ENCODE data around the gene SPC24.
"Not testable (repeated sequence)": the region's sequence is repeated elsewhere in the genome, so short reads cannot be mapped to it uniquely, and the experiment has no call there.

SPC24 gene

DNA sequence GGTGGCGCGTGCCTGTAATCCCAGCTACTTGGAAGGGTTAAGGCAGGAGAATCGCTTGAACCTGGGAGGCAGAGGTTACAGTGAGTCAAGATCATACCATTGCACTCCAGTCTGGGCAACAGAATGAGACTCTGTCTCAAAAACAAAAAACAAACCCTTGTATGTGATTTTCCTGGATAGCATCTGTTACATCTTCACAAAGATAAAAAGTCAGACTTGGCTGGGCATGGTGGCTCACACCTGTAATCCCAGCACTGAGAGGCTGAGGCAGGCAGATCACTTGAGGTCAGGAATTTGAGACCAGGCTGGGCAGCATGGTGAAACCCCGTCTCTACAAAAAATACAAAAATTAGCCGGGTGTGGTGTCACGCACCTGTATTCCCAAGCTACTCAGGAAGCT lies 58.2 kb downstream of the SPC24 start:
- DNase-seq (ENCODE audit: low read depth in 2 of 2): not testable (repeated sequence)

DNA sequence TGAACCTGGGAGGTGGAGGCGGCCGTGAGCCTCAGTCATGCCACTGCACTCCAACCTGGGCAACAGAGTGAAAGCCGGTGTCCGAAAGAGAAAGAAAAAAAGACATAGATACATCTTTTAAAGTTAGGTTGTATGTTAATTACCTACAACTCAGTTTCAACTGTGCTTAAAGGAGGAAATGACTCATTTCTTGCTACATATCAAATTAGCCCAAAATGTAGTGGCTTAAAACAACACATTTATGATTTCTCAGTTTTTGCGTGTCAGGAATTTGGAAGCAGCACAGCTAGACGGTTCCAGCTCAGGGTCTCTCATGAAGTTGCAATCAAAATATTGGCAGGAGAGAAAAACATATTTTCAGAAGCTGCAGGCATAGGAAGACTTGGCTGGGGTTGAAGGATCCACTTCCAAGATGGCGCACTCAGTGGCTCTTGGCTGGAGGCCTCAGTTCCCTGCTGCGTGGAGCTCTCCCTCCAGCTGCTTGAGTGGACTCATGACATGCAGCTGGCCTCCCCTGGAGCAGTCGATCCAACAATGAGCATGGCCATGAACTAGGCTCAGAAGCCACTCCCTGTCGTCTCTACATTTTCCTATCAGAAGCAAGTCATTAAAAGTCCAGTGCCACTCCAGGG lies 59.3 kb downstream of the SPC24 start:
- peak in 1 of 2 experiments; percentile 22 for DNase-seq (ENCODE audit: low read depth in 2 of 2)
